ENCODE data around the gene KRTAP10-9. TPM values are rescaled to one million over a fixed set of nuclear protein-coding genes. Genes with fewer than 3 reads are reported as not detected.

Gene KRTAP10-9
- polyA plus RNA-seq, 1 of the 3 experiments (the other 2 are of a cell fraction), result not detected

DNA sequence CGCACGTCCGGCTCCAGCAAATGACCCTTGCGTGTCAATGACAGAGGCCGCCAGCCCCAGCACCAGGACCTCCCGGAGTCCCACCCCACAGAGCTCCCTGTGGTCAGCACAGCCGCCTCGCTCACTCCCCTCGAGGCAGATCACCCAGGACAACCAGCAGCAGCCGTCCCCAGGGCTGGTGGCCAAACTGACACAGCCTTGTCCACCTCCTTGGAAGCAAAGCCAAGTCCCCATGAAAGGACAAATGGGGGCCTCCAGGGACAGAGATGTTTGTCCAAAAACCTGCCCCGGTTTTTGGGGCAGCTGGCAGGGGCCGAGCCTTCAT is 12.4 kb downstream of the KRTAP10-9 start:
- no peak for DNase-seq
- ChIA-PET POLR2A (no interaction called here), CTCF (no interaction called here)
- Histone ChIP-seq H3K4me3 (ENCODE audit: low read depth in 2 of 2, low read length in 1 of 2) (no peak overlapping the region), H3K27ac (ENCODE audit: low read depth in 2 of 2, low read length in 1 of 2) (no peak overlapping the region), H3K9ac (no peak overlapping the region), H3K9me3 (0 out of 2 replicates have a peak, but pooled peaks cover 2% of the 10 kb centered on the region), H3F3A (replicated peaks; ENCODE audit: insufficient read depth) (no peaks in the 10 kb centered on the region), H2AFZ (ENCODE audit: low read depth) (no peak overlapping the region), H4K20me1 (ENCODE audit: insufficient read depth) (no peaks in the 10 kb centered on the region), H3K4me2 (no peak overlapping the region), H3K79me2 (ENCODE audit: insufficient read depth) (no peaks in the 10 kb centered on the region), H3K27me3 (ENCODE audit: insufficient read depth) (peaks cover 8% of the 10 kb centered on the region; the same call in 1 of the 2 replicates), H3K4me1 (ENCODE audit: control insufficient read depth in 1 of 2, insufficient read depth in 2 of 2, low read depth in 1 of 2, low read length in 1 of 2) (no peaks in the 10 kb centered on the region; a peak in 1 of 4 replicates), H3K9me2 (no peaks in the 10 kb centered on the region), H3K36me3 (replicated peaks in 1 of 2; ENCODE audit: control insufficient read depth in 1 of 2, insufficient read depth in 2 of 2, low read length in 1 of 2) (no peaks in the 10 kb centered on the region)
- no CpG with 5 or more reads among the region's 12 CpGs for WGBS (ENCODE audit: low lambda C conversion rate)
- TF ChIP-seq, protein P1, sequence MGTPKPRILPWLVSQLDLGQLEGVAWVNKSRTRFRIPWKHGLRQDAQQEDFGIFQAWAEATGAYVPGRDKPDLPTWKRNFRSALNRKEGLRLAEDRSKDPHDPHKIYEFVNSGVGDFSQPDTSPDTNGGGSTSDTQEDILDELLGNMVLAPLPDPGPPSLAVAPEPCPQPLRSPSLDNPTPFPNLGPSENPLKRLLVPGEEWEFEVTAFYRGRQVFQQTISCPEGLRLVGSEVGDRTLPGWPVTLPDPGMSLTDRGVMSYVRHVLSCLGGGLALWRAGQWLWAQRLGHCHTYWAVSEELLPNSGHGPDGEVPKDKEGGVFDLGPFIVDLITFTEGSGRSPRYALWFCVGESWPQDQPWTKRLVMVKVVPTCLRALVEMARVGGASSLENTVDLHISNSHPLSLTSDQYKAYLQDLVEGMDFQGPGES (IDR thresholded peaks at IDR 0.05; ENCODE audit: low read depth, low read length), result no peak
- no peak for TF ChIP-seq TCF12 (IDR thresholded peaks at IDR 0.05)
- no peak for TF ChIP-seq FOXM1 (IDR thresholded peaks at IDR 0.05; ENCODE audit: low read depth)
- TF ChIP-seq FOSL2 (IDR thresholded peaks at IDR 0.05; ENCODE audit: borderline replicate concordance, low read depth), result no peak
- no peak for TF ChIP-seq TEAD4 (IDR thresholded peaks at IDR 0.05; ENCODE audit: borderline replicate concordance, insufficient read depth)
- TF ChIP-seq NFIC (IDR thresholded peaks at IDR 0.05; ENCODE audit: borderline replicate concordance), result no peak
- TF ChIP-seq, protein P2, sequence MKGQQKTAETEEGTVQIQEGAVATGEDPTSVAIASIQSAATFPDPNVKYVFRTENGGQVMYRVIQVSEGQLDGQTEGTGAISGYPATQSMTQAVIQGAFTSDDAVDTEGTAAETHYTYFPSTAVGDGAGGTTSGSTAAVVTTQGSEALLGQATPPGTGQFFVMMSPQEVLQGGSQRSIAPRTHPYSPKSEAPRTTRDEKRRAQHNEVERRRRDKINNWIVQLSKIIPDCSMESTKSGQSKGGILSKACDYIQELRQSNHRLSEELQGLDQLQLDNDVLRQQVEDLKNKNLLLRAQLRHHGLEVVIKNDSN (IDR thresholded peaks at IDR 0.05; ENCODE audit: borderline replicate concordance, low read depth), result no peak
- no peak for TF ChIP-seq YY1 (IDR thresholded peaks at IDR 0.05; ENCODE audit: low read depth)
- TF ChIP-seq MXI1 (IDR thresholded peaks at IDR 0.05; ENCODE audit: low read depth, low read length), result no peak
- TF ChIP-seq SMC3 (IDR thresholded peaks at IDR 0.05; ENCODE audit: low read depth, low read length), result no peak
- no peak for TF ChIP-seq NRF1 (IDR thresholded peaks at IDR 0.05; ENCODE audit: low read depth, low read length)
- TF ChIP-seq JUND (IDR thresholded peaks at IDR 0.05), result no peak

DNA sequence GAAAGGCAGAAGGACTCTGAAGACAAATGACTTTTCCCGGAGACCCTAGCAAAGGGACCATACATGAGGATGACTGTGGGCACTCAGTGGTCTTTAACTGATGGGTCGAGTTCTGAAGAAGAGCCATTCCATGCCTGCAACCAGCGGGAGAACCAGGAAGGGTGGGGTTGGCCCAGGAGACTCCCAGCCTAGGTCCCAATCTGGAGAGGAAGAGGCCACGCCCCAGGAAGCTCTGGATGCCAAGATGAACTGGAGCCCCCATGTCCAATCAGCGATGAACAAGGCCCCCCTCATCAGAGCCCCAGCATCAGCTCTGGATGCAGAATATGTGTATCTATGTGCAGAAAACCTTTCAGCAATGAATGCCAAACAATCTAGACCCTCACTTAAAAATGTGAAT is 13.9 kb downstream of the KRTAP10-9 start:
- DNase-seq, result no peak
- H3K79me2 ChIP-seq (ENCODE audit: insufficient read depth), result no peaks in the 10 kb centered on the region
- H3F3A ChIP-seq (replicated peaks; ENCODE audit: insufficient read depth), result no peaks in the 10 kb centered on the region
- no peak overlapping the region for H3K4me3 ChIP-seq (ENCODE audit: low read depth in 2 of 2, low read length in 1 of 2)
- H3K9me2 ChIP-seq, result no peaks in the 10 kb centered on the region
- TF ChIP-seq GABPA (IDR thresholded peaks at IDR 0.05; ENCODE audit: low read depth), result no peak
- TF ChIP-seq, protein P2 (IDR thresholded peaks at IDR 0.05; ENCODE audit: borderline replicate concordance, low read depth), result no peak
- TF ChIP-seq, protein P3, sequence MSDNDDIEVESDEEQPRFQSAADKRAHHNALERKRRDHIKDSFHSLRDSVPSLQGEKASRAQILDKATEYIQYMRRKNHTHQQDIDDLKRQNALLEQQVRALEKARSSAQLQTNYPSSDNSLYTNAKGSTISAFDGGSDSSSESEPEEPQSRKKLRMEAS (IDR thresholded peaks at IDR 0.05; ENCODE audit: low read depth), result no peak
- TF ChIP-seq EZH2phosphoT487 (IDR thresholded peaks at IDR 0.05; ENCODE audit: borderline replicate concordance, low read depth), result no peak
- TF ChIP-seq FOSL2 (IDR thresholded peaks at IDR 0.05; ENCODE audit: borderline replicate concordance, low read depth), result no peak
- TF ChIP-seq RXRA (IDR thresholded peaks at IDR 0.05; ENCODE audit: borderline replicate concordance, low read depth), result no peak
- TF ChIP-seq FOXM1 (IDR thresholded peaks at IDR 0.05; ENCODE audit: low read depth), result no peak
- TF ChIP-seq, protein P4, sequence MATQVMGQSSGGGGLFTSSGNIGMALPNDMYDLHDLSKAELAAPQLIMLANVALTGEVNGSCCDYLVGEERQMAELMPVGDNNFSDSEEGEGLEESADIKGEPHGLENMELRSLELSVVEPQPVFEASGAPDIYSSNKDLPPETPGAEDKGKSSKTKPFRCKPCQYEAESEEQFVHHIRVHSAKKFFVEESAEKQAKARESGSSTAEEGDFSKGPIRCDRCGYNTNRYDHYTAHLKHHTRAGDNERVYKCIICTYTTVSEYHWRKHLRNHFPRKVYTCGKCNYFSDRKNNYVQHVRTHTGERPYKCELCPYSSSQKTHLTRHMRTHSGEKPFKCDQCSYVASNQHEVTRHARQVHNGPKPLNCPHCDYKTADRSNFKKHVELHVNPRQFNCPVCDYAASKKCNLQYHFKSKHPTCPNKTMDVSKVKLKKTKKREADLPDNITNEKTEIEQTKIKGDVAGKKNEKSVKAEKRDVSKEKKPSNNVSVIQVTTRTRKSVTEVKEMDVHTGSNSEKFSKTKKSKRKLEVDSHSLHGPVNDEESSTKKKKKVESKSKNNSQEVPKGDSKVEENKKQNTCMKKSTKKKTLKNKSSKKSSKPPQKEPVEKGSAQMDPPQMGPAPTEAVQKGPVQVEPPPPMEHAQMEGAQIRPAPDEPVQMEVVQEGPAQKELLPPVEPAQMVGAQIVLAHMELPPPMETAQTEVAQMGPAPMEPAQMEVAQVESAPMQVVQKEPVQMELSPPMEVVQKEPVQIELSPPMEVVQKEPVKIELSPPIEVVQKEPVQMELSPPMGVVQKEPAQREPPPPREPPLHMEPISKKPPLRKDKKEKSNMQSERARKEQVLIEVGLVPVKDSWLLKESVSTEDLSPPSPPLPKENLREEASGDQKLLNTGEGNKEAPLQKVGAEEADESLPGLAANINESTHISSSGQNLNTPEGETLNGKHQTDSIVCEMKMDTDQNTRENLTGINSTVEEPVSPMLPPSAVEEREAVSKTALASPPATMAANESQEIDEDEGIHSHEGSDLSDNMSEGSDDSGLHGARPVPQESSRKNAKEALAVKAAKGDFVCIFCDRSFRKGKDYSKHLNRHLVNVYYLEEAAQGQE (IDR thresholded peaks at IDR 0.05; ENCODE audit: low read depth, low read length), result no peak
- TF ChIP-seq, protein P1 (IDR thresholded peaks at IDR 0.05; ENCODE audit: low read depth, low read length), result no peak
- TF ChIP-seq RFX5 (IDR thresholded peaks at IDR 0.05; ENCODE audit: low read length), result no peak
- no peak overlapping the region for H3K4me2 ChIP-seq
- no peaks in the 10 kb centered on the region for H4K20me1 ChIP-seq (ENCODE audit: insufficient read depth)
- H3K4me1 ChIP-seq (ENCODE audit: control insufficient read depth in 1 of 2, insufficient read depth in 2 of 2, low read depth in 1 of 2, low read length in 1 of 2), result no peaks in the 10 kb centered on the region; a peak in 1 of 4 replicates
- no peaks in the 10 kb centered on the region for H3K36me3 ChIP-seq (replicated peaks in 1 of 2; ENCODE audit: control insufficient read depth in 1 of 2, insufficient read depth in 2 of 2, low read length in 1 of 2)
- H2AFZ ChIP-seq (ENCODE audit: low read depth), result no peak overlapping the region
- CTCF ChIA-PET, result no interaction called here
- 0 out of 2 replicates have a peak, but pooled peaks cover 5% of the 10 kb centered on the region for H3K9me3 ChIP-seq
- H3K27ac ChIP-seq (ENCODE audit: low read depth in 2 of 2, low read length in 1 of 2), result no peak overlapping the region
- H3K27me3 ChIP-seq (ENCODE audit: insufficient read depth), result peaks cover 8% of the 10 kb centered on the region; the same call in 1 of the 2 replicates
- POLR2A ChIA-PET, result no interaction called here
- 21% methylated on average over 5 of the region's 5 CpGs for WGBS (ENCODE audit: low lambda C conversion rate)
- no peak overlapping the region for H3K9ac ChIP-seq
